PC-3 (cell line): ENCODE results near the gene SGMS1.

Experiments
- CTCF ChIP-seq: fragments of 300-600 bp; sonication (generic); conservative IDR thresholded peaks from 2 replicates; pipeline ENCODE4 v1.5.1; 2017; ENCODE audit warnings: antibody characterized with exemption, low read depth, mild to moderate bottlenecking, low read length
- EZH2 ChIP-seq: fragments of 300-600 bp; sonication (generic); IDR thresholded peaks from one replicate; pipeline ENCODE4 v1.6.1; 2017; ENCODE audit warnings: antibody characterized with exemption, mild to moderate bottlenecking, low read length; ENCODE audit not compliant: unreplicated experiment
- EZH2phosphoT487 ChIP-seq: fragments of 300-600 bp; sonication (generic); IDR thresholded peaks from 2 replicates; pipeline ENCODE4 v1.6.1; 2018; ENCODE audit warnings: mild to moderate bottlenecking, antibody characterized with exemption, low read length, borderline replicate concordance

- TF ChIP-seq EZH2: no peak
- no peak for TF ChIP-seq EZH2phosphoT487
- no peak for TF ChIP-seq CTCF
Observed at GRCh38 chr10:50658165-50658564, 34.4 kb upstream of the SGMS1 start.
